NCI-H446 (cell line): ENCODE data around the gene SORL1.
A peak's percentile ranks its signal among the peaks of the same experiment; 100 is the strongest.
"Not testable (repeated sequence)": the region's sequence is repeated elsewhere in the genome, so short reads cannot be mapped to it uniquely, and the experiment has no call there.

ENCODE experiments used
- DNase-seq, 2 experiments: peaks; one replicate each; lab custom pipeline; 2025; lab: John Stamatoyannopoulos, UW

SORL1 gene

DNA sequence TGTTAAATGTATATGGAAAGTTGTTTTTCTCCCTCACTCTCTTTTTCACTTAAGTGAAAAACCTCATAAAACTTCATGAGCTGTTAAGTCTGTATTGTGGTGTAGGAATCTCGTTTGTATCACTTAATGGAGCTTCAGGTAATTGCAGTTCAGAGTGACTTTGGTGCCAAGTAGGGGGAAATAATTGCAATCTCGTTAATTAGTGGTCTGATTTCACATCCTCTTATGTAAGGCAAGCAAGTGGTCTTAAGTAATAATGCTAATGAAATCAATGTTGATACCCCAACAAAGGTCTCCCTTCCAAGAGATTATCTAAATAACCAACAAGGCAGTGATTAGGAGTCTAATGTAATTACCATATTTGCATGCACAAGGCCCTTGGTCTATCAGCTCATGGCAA, 174.9 kb downstream of the SORL1 start:
- DNase-seq = no peak

DNA sequence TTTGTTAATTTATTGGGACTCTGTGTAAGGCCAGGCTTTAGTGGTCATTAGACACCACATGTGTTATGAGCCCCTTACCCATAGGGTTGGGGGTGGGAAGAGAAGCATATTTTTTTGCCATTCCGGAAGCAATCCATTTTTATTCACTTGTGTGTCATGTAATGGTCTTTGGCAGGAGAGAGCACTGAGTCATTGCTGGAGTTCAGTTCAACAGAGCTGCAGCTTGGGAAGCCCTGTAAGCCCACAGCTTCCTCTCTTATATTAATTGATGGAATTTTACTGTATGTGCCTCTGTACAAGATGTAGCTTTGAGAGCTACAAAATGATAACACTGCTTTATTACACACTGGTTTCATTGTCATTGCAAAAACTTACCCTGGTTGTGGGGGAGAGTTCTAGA, 177.9 kb downstream of the SORL1 start:
- DNase-seq = no peak

DNA sequence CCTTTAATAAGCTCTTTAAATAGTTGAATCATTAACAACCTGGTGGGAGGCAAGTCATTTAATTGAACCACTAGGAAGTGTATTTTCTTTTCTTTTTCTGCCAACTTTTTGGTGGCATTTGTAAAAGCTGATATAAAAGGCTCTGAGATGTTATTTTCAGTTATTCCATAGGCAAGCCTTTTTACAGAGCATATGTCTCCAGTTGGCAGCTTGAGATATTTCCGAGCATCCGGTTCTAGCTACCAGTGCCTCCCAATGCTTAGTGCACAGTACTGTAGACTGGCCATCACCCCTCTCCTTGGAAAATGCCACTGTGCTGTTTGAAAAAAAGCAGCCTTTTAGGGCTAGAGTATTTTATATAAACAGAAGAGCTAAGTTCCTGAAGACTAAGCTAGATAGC, 179.3 kb downstream of the SORL1 start:
- no peak for DNase-seq

DNA sequence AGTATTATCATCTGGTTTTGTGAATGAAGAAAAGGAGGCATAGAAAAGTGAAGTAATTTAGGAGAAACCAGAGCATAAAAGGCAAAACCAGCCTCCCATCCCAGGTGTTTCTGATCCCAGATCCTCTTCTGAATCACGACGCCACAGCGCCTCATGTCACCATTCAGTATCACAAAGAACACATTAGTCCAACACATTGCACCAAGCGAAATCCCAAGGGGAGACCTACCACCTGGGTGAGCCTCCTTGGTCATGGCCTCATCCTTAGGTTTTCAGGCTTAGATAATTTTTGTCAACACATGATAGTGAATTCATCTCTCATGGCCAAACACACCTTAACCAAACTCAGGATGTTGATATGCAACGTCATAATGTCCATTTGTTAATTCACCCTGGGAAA, 182.2 kb downstream of the SORL1 start:
- DNase-seq = no peak

DNA sequence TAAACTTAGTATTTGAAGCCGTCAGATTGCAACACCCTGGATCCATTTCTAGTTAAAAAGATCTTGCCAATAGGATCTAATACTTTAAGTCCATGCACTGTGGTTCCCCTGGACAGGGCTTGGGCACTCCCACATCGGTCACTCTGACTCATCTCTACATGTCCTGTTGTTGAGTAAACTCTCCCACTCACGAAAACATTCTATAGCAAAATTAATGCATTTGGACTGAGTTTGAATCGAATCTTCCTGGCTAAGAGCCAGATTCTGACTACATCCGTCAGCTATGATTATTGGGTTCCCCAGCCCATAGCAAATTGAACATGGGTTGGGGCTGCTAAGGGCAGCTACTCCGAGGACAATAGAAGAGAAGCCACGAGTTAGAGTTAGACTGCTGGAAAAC, 182.8 kb downstream of the SORL1 start:
- DNase-seq = no peak

DNA sequence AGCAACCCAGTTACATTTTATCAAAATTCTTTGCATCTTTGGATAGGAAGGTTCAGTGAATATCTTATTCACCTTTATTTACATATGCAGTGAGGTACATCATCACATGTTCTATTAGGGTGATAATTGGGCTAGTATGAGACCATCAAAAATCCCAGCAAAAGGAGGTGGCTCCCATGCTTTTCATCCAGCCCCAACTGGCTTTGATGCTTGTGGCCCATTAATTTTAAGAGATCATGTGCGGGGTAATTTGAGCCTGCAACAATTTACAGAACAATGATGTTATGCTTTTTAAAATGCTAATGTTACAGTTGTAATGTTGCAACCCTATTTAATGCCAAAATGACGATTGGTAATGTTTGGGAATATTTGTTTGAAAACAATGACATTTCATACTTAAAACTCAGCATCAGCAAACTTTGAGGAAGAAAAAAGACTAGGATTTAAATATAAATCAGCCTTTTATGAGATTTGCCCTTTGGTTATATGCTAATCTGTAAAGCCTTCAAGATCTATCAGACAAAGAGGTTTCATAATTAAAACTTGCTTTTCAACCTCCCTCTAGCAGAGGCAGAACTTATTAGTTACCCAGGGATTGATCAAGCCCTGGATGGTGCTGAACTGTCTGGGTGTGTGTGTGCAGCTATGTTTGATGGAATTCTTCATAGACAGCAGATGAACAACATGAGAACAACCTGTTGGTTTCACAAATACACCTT, 184.1 kb downstream of the SORL1 start:
- DNase-seq = no peak

DNA sequence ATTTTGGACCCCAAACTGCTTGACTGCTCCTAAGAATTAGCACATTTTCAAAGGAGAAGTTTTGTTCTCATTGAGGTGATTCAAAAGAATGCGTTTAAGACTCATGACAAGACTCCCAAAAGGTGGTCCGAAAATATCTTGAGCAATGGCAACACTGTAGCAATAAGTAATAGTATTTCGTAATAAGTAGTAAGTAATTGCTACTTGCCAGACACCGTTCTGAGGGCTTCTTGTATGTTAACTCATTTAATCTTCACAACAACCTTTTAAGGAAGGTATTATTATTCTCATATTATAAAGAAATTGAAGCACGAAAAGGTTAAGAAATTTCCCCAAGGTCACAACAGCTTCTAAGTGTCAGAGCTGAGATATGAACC, 184.7 kb downstream of the SORL1 start:
- DNase-seq = no peak

DNA sequence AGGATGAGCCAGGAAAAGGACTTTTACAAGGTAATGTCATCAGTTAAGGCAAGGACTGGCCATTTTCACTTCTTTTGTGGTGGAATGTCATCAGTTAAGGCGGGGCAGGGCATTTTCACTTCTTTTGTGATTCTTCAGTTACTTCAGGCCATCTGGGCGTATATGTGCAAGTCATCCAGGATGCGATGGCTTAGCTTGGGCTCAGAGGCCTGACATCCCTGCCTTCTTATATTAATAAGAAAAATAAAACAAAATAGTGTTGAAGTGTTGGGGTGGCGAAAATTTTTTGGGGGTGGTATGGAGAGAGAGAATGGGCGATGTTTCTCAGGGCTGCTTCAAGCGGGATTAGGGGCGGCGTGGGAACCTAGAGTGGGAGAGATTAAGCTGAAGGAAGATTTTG, 185.5 kb downstream of the SORL1 start:
- not testable (repeated sequence) for DNase-seq

DNA sequence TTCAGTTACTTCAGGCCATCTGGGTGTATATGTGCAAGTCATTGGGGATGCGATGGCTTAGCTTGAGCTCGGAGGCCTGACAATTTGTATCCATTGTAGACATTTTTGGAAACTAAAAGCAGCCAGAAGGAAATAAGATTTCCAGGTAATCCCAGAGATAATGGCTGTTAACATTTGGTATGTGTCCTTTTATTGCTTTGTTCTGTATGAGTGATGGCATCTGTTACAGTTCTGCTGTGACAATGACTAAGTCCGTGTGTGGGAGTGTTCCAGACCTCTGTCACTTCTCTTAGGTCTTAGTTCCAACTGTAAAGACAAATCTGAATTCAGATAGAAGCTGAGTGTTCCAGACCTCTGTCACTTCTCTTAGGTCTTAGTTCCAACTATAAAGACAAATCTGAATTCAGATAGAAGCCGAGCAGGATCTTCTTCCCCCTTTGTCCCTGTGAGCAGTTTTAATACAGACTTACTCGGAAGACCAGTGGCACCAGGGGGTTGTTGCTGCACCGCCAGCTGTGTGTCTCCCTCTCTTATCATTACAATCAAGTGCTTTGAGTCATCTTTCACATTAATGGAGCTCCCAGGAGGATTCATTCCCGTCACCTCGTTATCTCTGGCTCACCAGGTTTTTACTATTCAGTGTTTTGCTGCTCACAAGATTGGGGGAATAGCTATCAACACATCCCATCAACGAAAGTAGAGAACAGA, 191.5 kb downstream of the SORL1 start:
- DNase-seq = no peak

DNA sequence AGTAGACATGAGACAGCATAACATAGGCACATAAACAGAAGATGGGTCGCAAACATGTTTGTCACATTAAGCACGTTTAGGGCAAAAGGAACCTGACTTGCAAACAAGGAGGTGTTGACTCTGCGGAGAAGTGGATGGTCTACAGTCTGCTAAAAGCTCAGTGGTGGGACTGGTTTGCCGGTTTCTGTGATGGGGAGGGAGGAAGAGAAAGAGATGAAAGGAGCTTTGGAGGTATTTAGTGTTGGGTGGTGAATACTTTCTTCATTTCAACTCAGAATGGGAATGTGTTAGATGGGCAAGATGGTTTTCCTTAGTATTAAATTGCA, 192.0 kb downstream of the SORL1 start:
- no peak for DNase-seq

DNA sequence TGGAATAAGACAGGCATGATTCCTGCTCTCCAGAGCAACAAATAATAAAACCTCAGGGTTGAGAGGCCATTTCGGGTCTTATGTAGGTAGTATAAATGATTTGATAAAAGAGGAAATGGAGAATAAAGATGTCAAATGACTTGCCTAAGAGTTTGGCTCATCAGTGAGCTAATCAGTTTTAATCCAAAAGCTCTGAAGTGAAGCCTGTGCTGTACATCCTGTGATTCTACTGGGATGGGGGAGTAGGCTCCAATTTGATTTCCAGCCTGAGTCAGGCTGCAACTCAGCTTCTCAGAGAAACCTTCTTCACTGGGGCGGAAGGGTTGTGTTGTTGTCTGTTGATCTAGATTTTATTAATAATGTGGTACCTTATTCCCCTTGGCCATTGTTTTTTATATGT, 192.9 kb downstream of the SORL1 start:
- no peak for DNase-seq

DNA sequence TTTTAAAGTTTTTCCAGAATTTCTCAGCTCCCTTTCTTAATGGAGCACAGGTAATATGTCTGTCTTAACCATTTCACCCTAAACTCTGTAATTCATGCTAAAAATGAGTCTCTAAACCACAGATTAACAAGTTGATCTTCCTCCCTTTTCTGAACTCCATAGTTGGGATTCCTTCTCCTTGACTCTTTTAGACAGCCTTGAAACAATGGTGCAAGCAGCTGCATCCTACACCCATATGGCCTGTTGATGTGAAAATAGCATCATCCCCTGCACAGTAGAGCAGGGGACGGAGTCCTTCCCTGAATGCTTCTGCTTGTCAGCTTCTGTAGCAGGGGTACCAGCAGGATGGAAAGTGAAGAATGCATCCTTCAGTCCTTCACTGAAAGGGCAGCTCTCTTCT, 193.5 kb downstream of the SORL1 start:
- DNase-seq = no peak

DNA sequence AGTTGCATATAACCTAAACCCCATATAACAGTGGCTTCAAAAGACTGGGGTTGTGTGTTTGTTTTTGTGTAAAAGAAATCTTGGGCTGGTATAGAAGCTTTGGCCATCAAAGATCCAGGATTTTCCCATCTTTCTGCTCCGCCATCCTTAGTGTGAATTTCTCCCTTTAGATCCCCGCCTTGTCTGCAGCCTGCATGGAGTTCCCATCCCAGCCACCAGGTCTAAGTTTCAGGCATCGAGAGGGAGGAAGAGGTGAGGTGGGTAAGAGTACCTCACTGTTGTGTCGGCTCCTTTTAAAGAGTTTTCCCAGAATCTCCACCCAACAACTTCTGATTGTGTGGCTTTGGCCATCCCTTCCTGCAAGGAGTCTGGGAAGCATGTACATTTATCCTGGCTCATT, 196.2 kb downstream of the SORL1 start:
- DNase-seq = no peak

DNA sequence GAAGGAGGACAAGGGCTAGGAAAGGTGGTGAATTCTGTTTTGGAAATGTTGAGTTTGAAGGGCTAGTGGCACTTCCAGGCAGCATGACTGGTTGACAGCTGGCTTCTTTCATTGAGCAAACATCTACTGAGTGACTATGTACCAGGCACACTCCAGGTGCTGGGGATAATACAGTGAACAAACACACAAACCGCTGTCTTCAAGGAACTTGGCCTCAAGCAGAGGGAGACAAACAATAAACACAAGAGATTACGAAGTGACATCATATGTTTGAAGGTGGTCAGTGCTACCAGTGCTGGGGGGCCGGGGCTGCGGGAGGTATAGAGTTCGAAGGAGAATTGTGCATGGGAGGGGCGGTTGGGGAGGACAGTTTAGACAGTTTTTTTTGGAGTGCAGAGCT, 197.7 kb downstream of the SORL1 start:
- no peak for DNase-seq

DNA sequence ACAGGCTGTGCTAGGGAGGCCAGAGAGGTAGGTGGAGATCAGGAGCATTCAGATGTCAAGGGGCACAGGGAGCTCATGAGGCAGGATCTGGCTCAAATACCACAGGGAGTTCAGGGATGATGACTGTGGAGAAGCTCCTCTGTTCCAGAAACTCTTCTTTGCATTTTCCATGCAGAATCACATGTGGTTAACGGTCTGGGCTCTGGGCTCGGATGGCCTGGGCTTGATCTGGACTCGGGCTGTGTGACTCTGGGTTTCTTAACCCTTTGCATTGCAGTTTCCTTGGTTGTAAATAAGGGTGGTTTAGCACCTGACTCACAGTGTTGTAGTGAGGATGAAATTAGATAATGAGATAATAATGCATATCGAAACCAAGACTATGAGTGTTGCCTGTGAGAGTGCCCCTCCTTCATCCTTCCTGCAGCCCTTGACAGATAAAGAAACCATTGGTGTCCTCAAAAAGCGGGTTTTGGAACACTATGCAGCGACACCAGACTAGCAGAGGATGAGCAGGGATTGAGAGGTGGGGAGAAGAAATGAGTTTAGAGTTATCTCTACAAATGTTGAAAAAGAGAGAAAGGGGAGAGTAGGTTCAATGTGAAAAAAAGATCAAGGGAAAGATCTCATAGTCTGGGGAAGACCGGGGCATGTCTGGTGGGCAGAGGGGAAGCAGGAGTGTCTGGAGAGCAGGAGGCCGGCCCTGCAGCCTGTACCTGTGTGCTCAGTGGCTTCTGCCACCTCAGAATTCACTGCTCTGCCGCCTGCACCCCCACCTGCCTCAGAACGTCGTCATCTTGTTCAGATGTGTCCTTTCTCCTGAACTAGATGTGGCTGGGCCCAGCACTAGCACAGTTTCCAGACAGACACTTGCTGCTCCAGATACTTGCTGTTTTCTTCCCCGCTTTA, 198.5 kb downstream of the SORL1 start:
- DNase-seq = no peak

DNA sequence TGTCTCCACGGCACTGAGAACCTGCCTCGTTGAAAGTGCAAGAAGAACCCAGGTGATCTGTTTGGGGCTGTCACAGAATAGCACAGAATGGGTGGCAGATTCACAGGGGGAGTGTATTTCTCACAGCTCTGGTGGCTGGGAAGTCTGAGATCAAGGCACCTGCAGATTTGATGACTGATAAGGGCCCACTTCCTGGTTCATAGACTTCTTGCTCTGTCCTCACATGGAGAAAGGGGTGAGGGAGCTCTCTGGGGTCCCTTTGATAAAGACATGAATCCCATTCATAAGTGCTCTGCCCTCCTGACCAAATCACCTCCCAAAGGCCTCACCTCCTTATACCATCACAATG, 199.1 kb downstream of the SORL1 start:
- no peak for DNase-seq

DNA sequence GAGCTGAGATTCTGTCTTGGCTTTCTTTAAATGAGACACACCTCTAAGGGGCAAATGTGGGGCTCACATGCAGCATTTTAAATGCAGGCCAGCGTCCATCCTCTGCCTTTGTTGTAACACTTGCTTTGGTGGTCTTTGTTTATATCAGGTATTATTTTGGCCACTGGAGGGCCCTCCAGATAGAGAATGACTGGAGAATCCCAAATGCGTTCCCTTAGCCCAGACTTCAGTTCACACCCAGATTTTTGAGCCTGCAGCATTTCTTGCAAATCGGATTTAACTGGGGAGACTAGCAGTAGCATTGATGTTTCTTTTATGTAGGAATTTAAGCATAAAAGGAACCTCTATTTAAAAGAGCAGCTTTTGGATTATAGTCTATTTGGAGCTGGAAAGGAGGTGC, 200.9 kb downstream of the SORL1 start:
- no peak for DNase-seq

DNA sequence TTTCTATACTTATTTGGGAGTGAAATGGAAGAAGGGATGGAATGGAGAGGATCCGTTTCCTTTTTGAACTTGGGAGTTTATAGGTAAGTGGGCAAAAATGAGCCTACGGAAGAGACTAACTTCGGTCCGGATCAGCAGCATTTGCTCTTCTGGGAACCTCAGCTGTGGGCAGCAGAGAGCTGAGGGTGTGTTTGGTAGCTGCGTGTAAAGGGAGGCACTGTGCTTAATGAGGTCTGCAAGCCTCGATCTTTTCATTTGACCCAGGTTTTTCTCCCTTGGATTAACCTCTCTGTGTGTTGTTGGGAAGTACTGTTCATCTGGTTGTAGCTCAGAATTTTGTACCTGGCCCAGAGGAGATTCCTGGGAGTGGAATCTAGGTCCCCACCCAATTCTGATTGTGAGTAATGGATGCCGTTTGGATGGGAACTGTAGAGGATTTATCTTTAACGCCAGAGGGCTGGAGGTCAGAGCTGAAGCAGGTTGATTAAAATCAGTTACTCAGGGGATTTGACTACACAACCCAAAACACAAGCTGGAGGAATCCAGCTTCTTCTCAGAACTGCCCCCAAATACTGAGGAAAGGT, 202.2 kb downstream of the SORL1 start:
- no peak for DNase-seq

DNA sequence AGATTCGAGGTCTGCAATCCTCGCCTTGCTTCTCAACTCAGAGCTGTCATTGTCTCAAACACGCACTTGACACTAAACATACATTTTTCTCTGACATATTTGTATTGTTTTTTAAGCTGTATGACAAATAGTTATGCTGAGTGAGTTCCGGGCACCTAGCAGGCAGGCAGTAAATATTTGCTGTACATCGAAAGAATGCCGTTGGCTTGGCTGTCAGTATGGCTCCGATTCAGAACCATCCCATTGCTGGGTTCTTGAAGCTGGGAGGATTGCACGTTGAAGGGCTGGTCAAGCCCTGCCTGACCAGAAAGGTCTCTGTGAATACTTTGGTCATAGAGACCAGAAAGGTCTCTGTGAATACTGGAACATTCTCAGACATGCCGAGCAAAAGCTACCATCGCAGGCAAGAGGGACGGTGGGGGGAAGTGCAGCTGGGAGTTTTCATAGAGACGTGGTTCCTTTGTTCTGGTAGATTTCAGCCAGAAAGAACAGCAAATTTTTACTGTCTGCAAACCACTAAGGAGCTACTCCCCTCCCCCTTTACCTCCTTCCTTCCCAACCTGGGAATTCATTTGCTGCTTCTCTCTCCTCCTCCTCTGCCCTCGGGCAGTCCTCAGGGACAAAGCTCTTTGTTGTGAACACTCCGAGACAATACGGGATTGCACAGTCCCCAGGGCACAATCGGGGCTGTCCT, 202.9 kb downstream of the SORL1 start:
- DNase-seq = no peak

DNA sequence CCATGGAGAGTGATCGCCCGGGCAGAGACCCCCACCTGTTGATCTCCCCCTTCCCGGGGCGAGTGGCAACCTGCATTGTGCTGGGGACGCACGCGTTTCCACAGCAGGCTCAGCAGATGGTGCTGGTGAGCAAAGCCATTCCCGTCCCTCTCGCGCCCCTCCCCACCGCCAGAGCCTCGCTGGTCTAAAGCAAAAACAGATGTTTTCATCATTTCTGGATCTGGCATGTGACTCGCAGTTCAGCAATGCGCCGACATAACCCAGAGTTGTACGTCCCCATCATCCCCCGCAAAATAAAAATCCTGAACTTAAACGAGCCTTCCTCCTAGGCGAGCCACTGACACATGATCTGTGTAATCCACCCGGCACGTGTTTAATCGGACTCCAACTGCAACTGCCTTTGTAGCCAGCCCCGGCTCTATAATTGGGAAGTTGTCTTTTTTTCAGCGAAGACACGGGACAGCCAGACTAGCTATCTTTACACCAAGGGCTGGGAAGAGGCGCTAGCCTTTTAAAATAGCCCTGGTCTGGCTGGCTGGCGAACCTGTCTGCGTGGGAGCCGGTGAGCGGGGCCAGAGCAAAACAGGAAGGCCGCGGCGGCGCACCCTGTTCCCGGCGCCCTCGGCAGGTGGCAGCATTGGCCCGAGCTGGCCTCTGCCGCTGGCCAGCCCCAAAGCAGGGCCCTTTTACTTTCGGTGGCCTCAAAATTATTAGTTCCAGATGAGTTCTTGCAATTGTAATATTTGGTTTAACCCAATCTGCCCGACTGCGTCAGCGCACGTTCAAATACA, 203.6 kb downstream of the SORL1 start:
- peak; percentile 68 to 75 for DNase-seq

DNA sequence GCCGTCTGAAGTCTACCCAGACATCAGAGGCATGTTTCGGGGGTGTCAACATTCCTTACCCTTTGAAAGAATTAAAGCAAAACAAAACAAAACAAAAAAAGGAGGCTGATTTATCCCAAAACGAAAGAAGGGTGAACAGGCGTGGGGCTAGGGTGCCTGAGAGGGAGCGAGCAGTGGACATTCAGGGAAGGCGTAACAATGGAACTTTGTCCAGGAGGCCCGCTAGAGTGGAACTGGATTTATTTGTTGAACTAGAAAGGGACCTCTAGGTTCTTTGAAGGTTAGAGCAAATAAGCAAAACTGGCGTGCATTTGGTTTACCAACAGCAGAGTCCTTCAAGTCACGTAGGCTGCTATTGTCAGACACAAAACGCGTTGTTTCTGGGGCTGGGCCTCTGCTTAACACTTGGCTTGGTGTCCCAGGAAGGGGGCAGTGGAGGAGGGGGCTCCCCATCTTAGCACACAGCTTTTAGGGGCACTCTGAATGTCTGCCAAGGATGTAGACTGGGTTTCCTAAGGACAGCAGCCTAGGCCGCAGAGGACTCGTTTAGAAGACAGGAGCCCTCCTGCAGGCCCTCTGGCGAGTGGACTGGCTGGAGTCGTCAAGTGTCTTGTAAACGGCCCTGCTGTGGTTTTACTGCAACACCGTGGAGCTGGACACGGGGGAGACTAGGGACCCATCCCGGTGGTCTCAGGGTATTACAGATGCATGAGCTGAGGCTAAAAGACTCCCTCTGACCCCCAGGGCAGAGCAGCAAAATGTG, 204.4 kb downstream of the SORL1 start:
- DNase-seq = no peak
